ENCODE results near the gene BTG1.
A peak's percentile ranks its signal among the peaks of the same experiment; 100 is the strongest.

GRCh38 chr12:92143258-92143657 lies 2.4 kb downstream of the BTG1 start:
- TF ChIP-seq POLR2AphosphoS5 (IDR thresholded peaks at IDR 0.05) = peak in 1 of 3 donors; percentile 75
- TF ChIP-seq, protein P1, sequence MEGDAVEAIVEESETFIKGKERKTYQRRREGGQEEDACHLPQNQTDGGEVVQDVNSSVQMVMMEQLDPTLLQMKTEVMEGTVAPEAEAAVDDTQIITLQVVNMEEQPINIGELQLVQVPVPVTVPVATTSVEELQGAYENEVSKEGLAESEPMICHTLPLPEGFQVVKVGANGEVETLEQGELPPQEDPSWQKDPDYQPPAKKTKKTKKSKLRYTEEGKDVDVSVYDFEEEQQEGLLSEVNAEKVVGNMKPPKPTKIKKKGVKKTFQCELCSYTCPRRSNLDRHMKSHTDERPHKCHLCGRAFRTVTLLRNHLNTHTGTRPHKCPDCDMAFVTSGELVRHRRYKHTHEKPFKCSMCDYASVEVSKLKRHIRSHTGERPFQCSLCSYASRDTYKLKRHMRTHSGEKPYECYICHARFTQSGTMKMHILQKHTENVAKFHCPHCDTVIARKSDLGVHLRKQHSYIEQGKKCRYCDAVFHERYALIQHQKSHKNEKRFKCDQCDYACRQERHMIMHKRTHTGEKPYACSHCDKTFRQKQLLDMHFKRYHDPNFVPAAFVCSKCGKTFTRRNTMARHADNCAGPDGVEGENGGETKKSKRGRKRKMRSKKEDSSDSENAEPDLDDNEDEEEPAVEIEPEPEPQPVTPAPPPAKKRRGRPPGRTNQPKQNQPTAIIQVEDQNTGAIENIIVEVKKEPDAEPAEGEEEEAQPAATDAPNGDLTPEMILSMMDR (IDR thresholded peaks at IDR 0.05 in 8 of 11, conservative IDR thresholded peaks at IDR 0.05 in 3 of 11) = no peak
- no peak for TF ChIP-seq POLR2A (IDR thresholded peaks at IDR 0.05)
